Ovary (tissue), 10 donors: Measurements from ENCODE around the gene ARPC4. TPM values are rescaled to one million over a fixed set of nuclear protein-coding genes. Genes with fewer than 3 reads are reported as not detected.

Experiments used
- DNase-seq, 5 donors: peaks; one replicate each; pipeline ENCODE4 v3.0.0-alpha.2; 2019 to 2020
- H3K27ac ChIP-seq, 2 donors: fragments of 200-600 bp; one replicate each; pipeline versions ENCODE4 v1.5.1 to v1.8.0; 2019 to 2022
- H3K27me3 ChIP-seq: fragments of 200-600 bp; one replicate; pipeline ENCODE4 v1.8.0; 2022
- H3K36me3 ChIP-seq: fragments of 200-600 bp; sonication (generic); one replicate; pipeline ENCODE4 v1.5.1; 2019
- H3K4me1 ChIP-seq: one replicate; pipeline ENCODE4 v1.8.1; 2013; ENCODE audit warnings: mild to moderate bottlenecking, moderate library complexity; ENCODE audit not compliant: insufficient read depth
- H3K4me3 ChIP-seq: fragments of 200-600 bp; sonication (generic); one replicate; pipeline ENCODE4 v1.5.1; 2017
- H3K9me3 ChIP-seq, 2 donors: fragments of 200-600 bp in 1 of 2; sonication (generic) in 1 of 2; one replicate each; pipeline versions ENCODE4 v1.5.1 to v1.8.1; 2013 to 2019; ENCODE audit warnings: mild to moderate bottlenecking in 1 of 2, moderate library complexity in 1 of 2
- EP300 ChIP-seq: sonication (generic); formaldehyde crosslinking; IDR thresholded peaks from one replicate; pipeline ENCODE4 v1.6.1; 2017; ENCODE audit warnings: antibody characterized with exemption
- POLR2A ChIP-seq: fragments of 450-650 bp; IDR thresholded peaks from one replicate; pipeline ENCODE4 v1.6.1; 2017; ENCODE audit warnings: antibody characterized with exemption, mild to moderate bottlenecking, moderate library complexity
- WGBS, 3 donors: extraction: QIAGEN DNeasy Blood & Tissue Kit in 1 of 3; methylation state at CpG; one replicate each; pipeline versions ENCODE4 v1.1.5 to v1.1.7; 2013 to 2017; 5-methylcytosine and 5-hydroxymethylcytosine counted together
- intact Hi-C, 4 donors: fragments of 100-400 bp; cut with DNase I; formaldehyde crosslinking; loops; one replicate each; pipeline versions ENCODE4 v1.11.0 to v1.15.1; 2022 to 2023
- long read RNA-seq, 3 donors: library from polyadenylated mRNA in 2 of 3; unstranded in 2 of 3; transcript quantifications; one replicate each; pipeline ENCODE4 v2.0.0 and lab custom pipeline, GENCODE V29; 2021 to 2026
- polyA plus RNA-seq, 2 donors: library from polyadenylated mRNA; stranded (reverse); fragments of 200-250 nt in 1 of 2; fragments of 350-450 nt in 1 of 2; fragmentation: Illumina TruSeq in 1 of 2; extraction: RNeasy Lipid Tissue Mini Kit (QIAGEN cat#74804) in 1 of 2; gene quantifications; one replicate each; pipeline ENCODE4 v1.2.3, GENCODE V29; 2013 to 2014
- total RNA-seq, 7 donors: library from RNA; depleted of rRNA in 2 of 7; stranded (reverse); fragments of >200 nt in 2 of 7; fragmentation: NEBNext Ultra II Directional in 3 of 7; extraction: Animal tissue kit (Norgen Biotek cat#: 25700) in 3 of 7; gene quantifications; one replicate each; pipeline versions ENCODE4 v1.1.0 to v1.2.4, GENCODE V29; 2016 to 2023
- TF ChIP-seq, protein P1 (sequence below), 3 donors: fragments of 450-650 bp in 2 of 3; fragments of 200-600 bp in 1 of 3; IDR thresholded peaks; one replicate each; pipeline versions ENCODE4 v1.5.1 to v1.8.0; 2016 to 2022; ENCODE audit warnings: antibody characterized with exemption in 3 of 3, mild to moderate bottlenecking in 1 of 3
- donor health status: DM: no; HTN: no; CAD: no; lungs with moderate emphysema.
- donor health status: DM: no; HTN: no; CAD: no.
- donor health status: Bipolar disorder and iron deficiency.
- donor health status: DM: yes; HTN: yes; CAD: no.
- donor health status: DM: no; HTN: no; CAD: no.
- donor health status: DM: yes; HTN: yes; CAD: no.

The ARPC4 gene
- 100 to 1,000 TPM in 3 of 7 donors, 10 to 100 TPM in 4; 58.3 to 123 (median 85.1) TPM for total RNA-seq
- 100 to 1,000 TPM in 1 of 2 donors, 10 to 100 TPM in 1; 75.2 to 189 TPM for polyA plus RNA-seq
- long read RNA-seq, donor 1, transcript ARPC4-201 (6 exons, 2,582 nt) = major isoform, 329 of 419 reads
- long read RNA-seq, donor 1, transcript ARPC4-208 (6 exons, 942 nt) = minor isoform, 30 of 419 reads
- long read RNA-seq, donor 1, transcript ARPC4-202 (7 exons, 957 nt) = minor isoform, 6 of 419 reads
- long read RNA-seq, donor 1, partial matches to known transcripts = 36 of 419 reads
- long read RNA-seq, donor 1, other reads (novel, unspliced or antisense) = 17 of 419 reads
- long read RNA-seq, donor 2, transcript ARPC4-201 (6 exons, 2,582 nt) = major isoform, 36 of 45 reads
- long read RNA-seq, donor 2, partial matches to known transcripts = 8 of 45 reads
- long read RNA-seq, donor 2, other reads (novel, unspliced or antisense) = 0 of 45 reads
- long read RNA-seq, donor 3, transcript ARPC4-208 (6 exons, 942 nt) = minor isoform, 6 of 107 reads
- long read RNA-seq, donor 3, transcript ARPC4-201 (6 exons, 2,582 nt) = major isoform, 65 of 107 reads
- long read RNA-seq, donor 3, partial matches to known transcripts = 30 of 107 reads
- long read RNA-seq, donor 3, other reads (novel, unspliced or antisense) = 4 of 107 reads

- TF ChIP-seq EP300 = no peak
- TF ChIP-seq, protein P1, sequence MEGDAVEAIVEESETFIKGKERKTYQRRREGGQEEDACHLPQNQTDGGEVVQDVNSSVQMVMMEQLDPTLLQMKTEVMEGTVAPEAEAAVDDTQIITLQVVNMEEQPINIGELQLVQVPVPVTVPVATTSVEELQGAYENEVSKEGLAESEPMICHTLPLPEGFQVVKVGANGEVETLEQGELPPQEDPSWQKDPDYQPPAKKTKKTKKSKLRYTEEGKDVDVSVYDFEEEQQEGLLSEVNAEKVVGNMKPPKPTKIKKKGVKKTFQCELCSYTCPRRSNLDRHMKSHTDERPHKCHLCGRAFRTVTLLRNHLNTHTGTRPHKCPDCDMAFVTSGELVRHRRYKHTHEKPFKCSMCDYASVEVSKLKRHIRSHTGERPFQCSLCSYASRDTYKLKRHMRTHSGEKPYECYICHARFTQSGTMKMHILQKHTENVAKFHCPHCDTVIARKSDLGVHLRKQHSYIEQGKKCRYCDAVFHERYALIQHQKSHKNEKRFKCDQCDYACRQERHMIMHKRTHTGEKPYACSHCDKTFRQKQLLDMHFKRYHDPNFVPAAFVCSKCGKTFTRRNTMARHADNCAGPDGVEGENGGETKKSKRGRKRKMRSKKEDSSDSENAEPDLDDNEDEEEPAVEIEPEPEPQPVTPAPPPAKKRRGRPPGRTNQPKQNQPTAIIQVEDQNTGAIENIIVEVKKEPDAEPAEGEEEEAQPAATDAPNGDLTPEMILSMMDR (IDR thresholded peaks at IDR 0.05) = peak in 2 of 3 donors; percentile 41 to 62
- peak; percentile 63 for TF ChIP-seq POLR2A
- intact Hi-C loops = loop anchor here in 3 of 4 donors (2.0 to 10.0 kb wide), 2 partner anchors 22 to 58 kb away; partner anchors contain the start of gene BRPF1 (in 1 of the 3)
- peak within 1 kb of the TSS; percentile 68 to 96 for H3K27ac ChIP-seq
- H3K27me3 ChIP-seq = no peaks in the 10 kb centered on the region
- H3K9me3 ChIP-seq = no peaks in the 10 kb centered on the region
- WGBS, 3 donors = 0 to 1% (median 0%) methylated on average over 44 to 65 of the region's 65 CpGs
- peak within 1 kb of the TSS; percentile 58 for H3K4me3 ChIP-seq
- H3K36me3 ChIP-seq = no peaks in the 10 kb centered on the region
- H3K4me1 ChIP-seq = peaks cover 9% of the 10 kb centered on the region
- DNase-seq = peak; percentile 92 to 95 (median 94)
Observed at GRCh38 chr3:9792405-9793160, at the start of gene ARPC4, which contains the start of gene TADA3. Gene ARPC4, plus strand, starts transcription at chr3:9793082. Its CDS starts 40 bp downstream, at chr3:9793122. Gene TADA3, minus strand, starts transcription at chr3:9792473. Its CDS starts 1,007 bp downstream, at chr3:9791466.

GRCh38 chr3:9743548-9743947, 49.3 kb upstream of the ARPC4 start:
- TF ChIP-seq EP300 (no peak), POLR2A (no peak)
- TF ChIP-seq, protein P1 (IDR thresholded peaks at IDR 0.05) = no peak
- no peak for DNase-seq
- Histone ChIP-seq H3K9me3 (no peaks in the 10 kb centered on the region), H3K4me1 (no peaks in the 10 kb centered on the region), H3K4me3 (no peak overlapping the region), H3K36me3 (no peaks in the 10 kb centered on the region), H3K27me3 (no peaks in the 10 kb centered on the region), H3K27ac (no peak overlapping the region)
- intact Hi-C loops = no loop called here
- WGBS, 3 donors = 91 to 94% (median 92%) methylated on average over 18 of the region's 18 CpGs

- 89 to 93% (median 93%) methylated on average over 13 of the region's 13 CpGs for WGBS, 3 donors
- TF ChIP-seq EP300 = no peak
- H3K27me3 ChIP-seq = no peaks in the 10 kb centered on the region
- peaks cover 2% of the 10 kb centered on the region for H3K4me1 ChIP-seq
- intact Hi-C loops = no loop called here
- no peak overlapping the region for H3K27ac ChIP-seq
- no peak for DNase-seq
- H3K4me3 ChIP-seq = no peak overlapping the region
- no peaks in the 10 kb centered on the region for H3K9me3 ChIP-seq
- no peaks in the 10 kb centered on the region for H3K36me3 ChIP-seq
Observed at GRCh38 chr3:9744162-9744561, 48.7 kb upstream of the ARPC4 start.

GRCh38 chr3:9745521-9745920, 47.4 kb upstream of the ARPC4 start:
- Histone ChIP-seq H3K27me3 (no peaks in the 10 kb centered on the region), H3K4me1 (peaks cover 2% of the 10 kb centered on the region), H3K27ac (no peak overlapping the region), H3K4me3 (no peak overlapping the region), H3K36me3 (no peaks in the 10 kb centered on the region), H3K9me3 (no peaks in the 10 kb centered on the region)
- DNase-seq = no peak
- TF ChIP-seq POLR2A (no peak), EP300 (no peak)
- TF ChIP-seq, protein P1 (IDR thresholded peaks at IDR 0.05) = no peak
- WGBS, 3 donors = 85 to 88% (median 87%) methylated on average over 12 of the region's 12 CpGs
- intact Hi-C loops = no loop called here
